ENCODE measurements around the gene LSM7. TPM values are rescaled to one million over a fixed set of nuclear protein-coding genes. Genes with fewer than 3 reads are reported as not detected.

The LSM7 gene
- total RNA-seq, 4 donors from 2014 or later, result 57.2 to 140 (median 94.9) TPM

GRCh38 chr19:2332341-2333026, 4.1 kb upstream of the LSM7 start:
- 37 to 72% methylated on average over 5 to 17 of the region's 17 CpGs for WGBS, 2 donors
- H3K4me3 ChIP-seq (ENCODE audit: low read depth, poor library complexity, severe bottlenecking), result no peak overlapping the region
- intact Hi-C loops (cut with DNase I; ENCODE audit: low total_unique reads), result no loop called here
- TF ChIP-seq POLR2A (IDR thresholded peaks at IDR 0.05), result no peak
- no peak for TF ChIP-seq CTCF (IDR thresholded peaks at IDR 0.05)
- DNase-seq (ENCODE audit: low spot score in 2 of 2), result no peak

- WGBS, 2 donors, result 78 to 79% methylated on average over 10 to 12 of the region's 12 CpGs
- TF ChIP-seq POLR2A (IDR thresholded peaks at IDR 0.05) (no peak), CTCF (IDR thresholded peaks at IDR 0.05) (no peak)
- intact Hi-C loops (cut with DNase I; ENCODE audit: low total_unique reads), result no loop called here
- no peak for DNase-seq (ENCODE audit: low spot score in 2 of 2)
- no peak overlapping the region for H3K4me3 ChIP-seq (ENCODE audit: low read depth, poor library complexity, severe bottlenecking)
Measured at GRCh38 chr19:2331601-2332246, 3.3 kb upstream of the LSM7 start.

GRCh38 chr19:2330632-2331284, 2.4 kb upstream of the LSM7 start:
- intact Hi-C loops (cut with DNase I; ENCODE audit: low total_unique reads), result no loop called here
- H3K4me3 ChIP-seq (ENCODE audit: low read depth, poor library complexity, severe bottlenecking), result no peak overlapping the region
- DNase-seq (ENCODE audit: low spot score in 2 of 2), result no peak
- WGBS, 2 donors, result 79 to 81% methylated on average over 20 of the region's 20 CpGs
- TF ChIP-seq POLR2A (IDR thresholded peaks at IDR 0.05), result no peak
- peak in 1 of 3 donors; percentile 18 for TF ChIP-seq CTCF (IDR thresholded peaks at IDR 0.05)

GRCh38 chr19:2330255-2330631, 1.9 kb upstream of the LSM7 start:
- no peak for DNase-seq (ENCODE audit: low spot score in 2 of 2)
- 68 to 74% methylated on average over 10 of the region's 10 CpGs for WGBS, 2 donors
- no peak overlapping the region for H3K4me3 ChIP-seq (ENCODE audit: low read depth, poor library complexity, severe bottlenecking)
- TF ChIP-seq POLR2A (IDR thresholded peaks at IDR 0.05), result no peak
- no peak for TF ChIP-seq CTCF (IDR thresholded peaks at IDR 0.05)
- intact Hi-C loops (cut with DNase I; ENCODE audit: low total_unique reads), result no loop called here

GRCh38 chr19:2329501-2329916, 1.1 kb upstream of the LSM7 start:
- intact Hi-C loops (cut with DNase I; ENCODE audit: low total_unique reads), result no loop called here
- 55 to 58% methylated on average over 13 of the region's 13 CpGs for WGBS, 2 donors
- DNase-seq (ENCODE audit: low spot score in 2 of 2), result no peak
- H3K4me3 ChIP-seq (ENCODE audit: low read depth, poor library complexity, severe bottlenecking), result no peak overlapping the region
- TF ChIP-seq CTCF (IDR thresholded peaks at IDR 0.05) (no peak), POLR2A (IDR thresholded peaks at IDR 0.05) (no peak)

All from lower leg skin (tissue), 4 donors.